ENCODE measurements around the gene POLE2.

POLE2 gene

GRCh38 chr14:49607583-49607982 lies 80.4 kb downstream of the POLE2 start:
- no peak overlapping the region for H3K27ac ChIP-seq (ENCODE audit: low read length)
- H3K4me3 ChIP-seq (ENCODE audit: low read length): no peak overlapping the region
- H3K27me3 ChIP-seq (ENCODE audit: low read depth, low read length): no peaks in the 10 kb centered on the region
- H3K36me3 ChIP-seq (replicated peaks; ENCODE audit: low read depth, low read length): peaks cover 45% of the 10 kb centered on the region
- H4K20me1 ChIP-seq (ENCODE audit: insufficient read depth, low read length): 0 out of 2 replicates have a peak, but pooled peaks cover 3% of the 10 kb centered on the region
- H2AFZ ChIP-seq (ENCODE audit: low read depth, low read length): no peak overlapping the region
- H3K4me2 ChIP-seq (ENCODE audit: low read length): no peak overlapping the region
- no peaks in the 10 kb centered on the region for H3K4me1 ChIP-seq (ENCODE audit: low read length)
- H3K9ac ChIP-seq (ENCODE audit: low read length): no peak overlapping the region
- H3K79me2 ChIP-seq (ENCODE audit: low read length): peaks cover 82% of the 10 kb centered on the region
- TF ChIP-seq CTCF (IDR thresholded peaks at IDR 0.05; ENCODE audit: low read depth, low read length) (no peak), EZH2phosphoT487 (IDR thresholded peaks at IDR 0.05; ENCODE audit: low read depth) (no peak)
- H3K9me3 ChIP-seq (ENCODE audit: insufficient read depth, low read length): no peaks in the 10 kb centered on the region

- H3K36me3 ChIP-seq (replicated peaks; ENCODE audit: low read depth, low read length): peaks cover 14% of the 10 kb centered on the region
- H3K9me3 ChIP-seq (ENCODE audit: insufficient read depth, low read length): no peaks in the 10 kb centered on the region
- peak within 1 kb of the TSS; percentile 88 for H3K27ac ChIP-seq (ENCODE audit: low read length)
- H3K27me3 ChIP-seq (ENCODE audit: low read depth, low read length): no peaks in the 10 kb centered on the region
- peaks cover 60% of the 10 kb centered on the region for H3K79me2 ChIP-seq (ENCODE audit: low read length)
- H4K20me1 ChIP-seq (ENCODE audit: insufficient read depth, low read length): no peaks in the 10 kb centered on the region
- TF ChIP-seq EZH2phosphoT487 (IDR thresholded peaks at IDR 0.05; ENCODE audit: low read depth): no peak
- TF ChIP-seq CTCF (IDR thresholded peaks at IDR 0.05; ENCODE audit: low read depth, low read length): no peak
- peak within 1 kb of the TSS; percentile 58; the same call in 1 of the 2 replicates for H2AFZ ChIP-seq (ENCODE audit: low read depth, low read length)
- peak within 1 kb of the TSS; percentile 92 for H3K9ac ChIP-seq (ENCODE audit: low read length)
- H3K4me2 ChIP-seq (ENCODE audit: low read length): peak within 1 kb of the TSS; percentile 75
- peak within 1 kb of the TSS; percentile 85 for H3K4me3 ChIP-seq (ENCODE audit: low read length)
- peaks cover 25% of the 10 kb centered on the region for H3K4me1 ChIP-seq (ENCODE audit: low read length)
Measured at GRCh38 chr14:49598485-49599300, 89.3 kb downstream of the POLE2 start, which contains the start of gene LRR1. LRR1 (plus strand) TSS chr14:49598940; CDS start chr14:49599021, 81 bp downstream.

GRCh38 chr14:49598189-49598484 lies 89.9 kb downstream of the POLE2 start:
- Histone ChIP-seq H3K27me3 (ENCODE audit: low read depth, low read length) (no peaks in the 10 kb centered on the region), H3K36me3 (replicated peaks; ENCODE audit: low read depth, low read length) (peaks cover 12% of the 10 kb centered on the region), H2AFZ (ENCODE audit: low read depth, low read length) (0 out of 2 replicates have a peak overlapping the region, but pooled peaks have one; percentile 58), H3K27ac (ENCODE audit: low read length) (peak overlapping the region; percentile 88), H3K4me1 (ENCODE audit: low read length) (peaks cover 30% of the 10 kb centered on the region), H3K4me3 (ENCODE audit: low read length) (peak overlapping the region; percentile 85), H3K4me2 (ENCODE audit: low read length) (peak overlapping the region; percentile 75), H3K9me3 (ENCODE audit: insufficient read depth, low read length) (no peaks in the 10 kb centered on the region), H3K79me2 (ENCODE audit: low read length) (peaks cover 58% of the 10 kb centered on the region), H4K20me1 (ENCODE audit: insufficient read depth, low read length) (no peaks in the 10 kb centered on the region), H3K9ac (ENCODE audit: low read length) (peak overlapping the region; percentile 92)
- TF ChIP-seq CTCF (IDR thresholded peaks at IDR 0.05; ENCODE audit: low read depth, low read length) (no peak), EZH2phosphoT487 (IDR thresholded peaks at IDR 0.05; ENCODE audit: low read depth) (no peak)

GRCh38 chr14:49594347-49595091 lies 93.5 kb downstream of the POLE2 start:
- peak overlapping the region; percentile 88 for H3K4me2 ChIP-seq (ENCODE audit: low read length)
- peaks cover 39% of the 10 kb centered on the region for H3K4me1 ChIP-seq (ENCODE audit: low read length)
- H3K9me3 ChIP-seq (ENCODE audit: insufficient read depth, low read length): no peaks in the 10 kb centered on the region
- H3K27ac ChIP-seq (ENCODE audit: low read length): peak overlapping the region; percentile 74
- H2AFZ ChIP-seq (ENCODE audit: low read depth, low read length): no peak overlapping the region
- peak overlapping the region; percentile 32 for H3K4me3 ChIP-seq (ENCODE audit: low read length)
- TF ChIP-seq EZH2phosphoT487 (IDR thresholded peaks at IDR 0.05; ENCODE audit: low read depth) (no peak), CTCF (IDR thresholded peaks at IDR 0.05; ENCODE audit: low read depth, low read length) (no peak)
- H3K9ac ChIP-seq (ENCODE audit: low read length): peak overlapping the region; percentile 23; the same call in 1 of the 2 replicates
- no peaks in the 10 kb centered on the region for H3K36me3 ChIP-seq (replicated peaks; ENCODE audit: low read depth, low read length)
- H3K27me3 ChIP-seq (ENCODE audit: low read depth, low read length): no peaks in the 10 kb centered on the region
- peaks cover 24% of the 10 kb centered on the region for H3K79me2 ChIP-seq (ENCODE audit: low read length)
- no peaks in the 10 kb centered on the region for H4K20me1 ChIP-seq (ENCODE audit: insufficient read depth, low read length)

All from OCI-LY3 (cell line).